Left ventricle myocardium inferior (tissue), 1 donor: ENCODE data around the gene TRIM14. TPM values are rescaled to one million over a fixed set of nuclear protein-coding genes. Genes with fewer than 3 reads are reported as not detected.

Experiments
- DNase-seq: peaks from one replicate; pipeline ENCODE4 v3.0.0-alpha.2; 2020
- H3K27ac ChIP-seq: fragments of 200-600 bp; replicated peaks from 2 replicates; pipeline ENCODE4 v1.8.0; 2021
- H3K27me3 ChIP-seq: fragments of 200-600 bp; 2 replicates; pipeline ENCODE4 v1.8.0; 2021; ENCODE audit warnings: low read depth
- H3K36me3 ChIP-seq: fragments of 200-600 bp; 2 replicates; pipeline ENCODE4 v1.8.0; 2021
- H3K4me1 ChIP-seq: fragments of 200-600 bp; 2 replicates; pipeline ENCODE4 v1.8.0; 2021
- H3K4me3 ChIP-seq: fragments of 200-600 bp; 2 replicates; pipeline ENCODE4 v1.8.0; 2021; ENCODE audit warnings: mild to moderate bottlenecking, moderate library complexity
- H3K9me3 ChIP-seq: fragments of 200-600 bp; replicated peaks from 2 replicates; pipeline ENCODE4 v1.8.0; 2021
- intact Hi-C: fragments of 100-400 bp; cut with micrococcal nuclease; formaldehyde crosslinking; loops from one replicate; pipeline ENCODE4 v1.11.0; 2022
- total RNA-seq: library from RNA; stranded (reverse); fragmentation: NEBNext Ultra II Directional; extraction: Animal tissue kit (Norgen Biotek cat#: 25700); gene quantifications from one replicate; pipeline ENCODE4 v1.2.1, GENCODE V29; 2021
- TF ChIP-seq, protein P1 (sequence below): fragments of 200-600 bp; IDR thresholded peaks from 2 replicates; pipeline ENCODE4 v1.8.0; 2021; ENCODE audit warnings: antibody characterized with exemption, mild to moderate bottlenecking, borderline replicate concordance
- donor health status: DM: no; HTN: yes; CAD: no; lungs with severe emphysema.

TRIM14 gene
- total RNA-seq, 1 donor from 2014 or later, result 4.1 TPM

DNA sequence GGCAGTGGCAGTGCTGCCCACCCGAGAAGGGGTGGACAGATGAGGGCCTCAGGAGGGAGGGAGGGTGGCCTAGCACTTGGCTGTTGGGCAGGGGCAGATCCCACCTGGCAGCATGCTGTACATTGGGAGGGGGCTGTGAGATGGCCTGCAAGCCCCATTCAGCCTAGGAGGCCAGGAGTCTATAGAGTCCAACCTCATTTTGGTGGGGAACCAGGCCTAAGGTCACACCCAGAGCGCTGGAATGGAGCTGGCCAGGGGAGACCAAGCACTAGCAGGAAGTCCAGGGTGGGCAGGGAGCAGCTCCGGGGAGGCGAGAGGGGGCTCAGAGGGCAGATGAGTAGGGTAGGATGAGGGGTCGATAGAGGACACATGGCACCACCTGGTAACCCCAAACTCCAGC, 22.9 kb downstream of the TRIM14 start:
- TF ChIP-seq, protein P1, sequence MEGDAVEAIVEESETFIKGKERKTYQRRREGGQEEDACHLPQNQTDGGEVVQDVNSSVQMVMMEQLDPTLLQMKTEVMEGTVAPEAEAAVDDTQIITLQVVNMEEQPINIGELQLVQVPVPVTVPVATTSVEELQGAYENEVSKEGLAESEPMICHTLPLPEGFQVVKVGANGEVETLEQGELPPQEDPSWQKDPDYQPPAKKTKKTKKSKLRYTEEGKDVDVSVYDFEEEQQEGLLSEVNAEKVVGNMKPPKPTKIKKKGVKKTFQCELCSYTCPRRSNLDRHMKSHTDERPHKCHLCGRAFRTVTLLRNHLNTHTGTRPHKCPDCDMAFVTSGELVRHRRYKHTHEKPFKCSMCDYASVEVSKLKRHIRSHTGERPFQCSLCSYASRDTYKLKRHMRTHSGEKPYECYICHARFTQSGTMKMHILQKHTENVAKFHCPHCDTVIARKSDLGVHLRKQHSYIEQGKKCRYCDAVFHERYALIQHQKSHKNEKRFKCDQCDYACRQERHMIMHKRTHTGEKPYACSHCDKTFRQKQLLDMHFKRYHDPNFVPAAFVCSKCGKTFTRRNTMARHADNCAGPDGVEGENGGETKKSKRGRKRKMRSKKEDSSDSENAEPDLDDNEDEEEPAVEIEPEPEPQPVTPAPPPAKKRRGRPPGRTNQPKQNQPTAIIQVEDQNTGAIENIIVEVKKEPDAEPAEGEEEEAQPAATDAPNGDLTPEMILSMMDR, result no peak
- DNase-seq, result no peak
- intact Hi-C loops, result no loop called here
- H3K4me1 ChIP-seq, result no peaks in the 10 kb centered on the region
- H3K9me3 ChIP-seq, result no peaks in the 10 kb centered on the region
- no peak overlapping the region for H3K4me3 ChIP-seq
- no peaks in the 10 kb centered on the region for H3K36me3 ChIP-seq
- peaks cover 49% of the 10 kb centered on the region for H3K27me3 ChIP-seq
- no peak overlapping the region for H3K27ac ChIP-seq

DNA sequence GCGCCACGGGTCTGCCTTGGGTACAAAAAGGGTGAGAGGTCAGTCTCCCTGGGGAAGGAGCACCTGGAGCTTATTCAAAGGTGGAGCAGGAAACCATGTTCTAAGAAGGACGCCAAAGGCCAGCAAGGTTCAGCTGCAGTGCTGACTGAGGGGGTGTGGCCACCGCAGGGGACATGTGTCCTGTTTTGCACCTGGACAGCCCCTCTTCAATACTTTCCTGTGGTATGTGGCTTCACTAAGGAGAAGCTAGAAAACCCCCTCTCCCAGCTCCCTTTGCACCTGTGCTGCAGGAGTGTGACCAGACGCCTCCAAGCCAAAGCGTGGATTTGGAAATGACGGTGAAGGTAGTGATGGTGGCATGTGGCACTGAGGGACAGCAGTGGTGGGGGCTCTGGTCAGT, 23.6 kb downstream of the TRIM14 start:
- peaks cover 49% of the 10 kb centered on the region for H3K27me3 ChIP-seq
- H3K36me3 ChIP-seq, result no peaks in the 10 kb centered on the region
- H3K4me3 ChIP-seq, result no peak overlapping the region
- H3K9me3 ChIP-seq, result no peaks in the 10 kb centered on the region
- TF ChIP-seq, protein P1, result no peak
- DNase-seq, result no peak
- intact Hi-C loops, result no loop called here
- no peaks in the 10 kb centered on the region for H3K4me1 ChIP-seq
- no peak overlapping the region for H3K27ac ChIP-seq

DNA sequence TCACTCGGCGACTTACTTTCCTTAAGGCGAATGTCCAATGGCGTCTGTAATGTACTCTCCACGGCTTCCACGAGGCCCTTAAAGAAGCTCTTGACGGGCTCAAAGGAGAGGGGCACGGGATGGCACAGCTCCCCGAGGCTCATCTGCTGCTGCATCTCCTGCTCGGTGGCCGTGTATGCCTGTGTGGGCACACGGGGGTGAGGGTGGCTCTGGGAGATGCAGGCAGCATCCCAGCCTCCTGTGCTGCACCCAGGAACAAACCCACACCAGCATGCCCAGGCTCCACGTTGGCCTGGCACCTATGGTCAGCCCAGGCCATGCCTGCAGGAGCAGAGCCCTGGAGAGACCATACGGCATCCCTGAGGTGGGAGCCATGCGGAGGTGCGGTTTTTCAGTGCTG, 24.2 kb downstream of the TRIM14 start:
- H3K4me3 ChIP-seq, result no peak overlapping the region
- intact Hi-C loops, result no loop called here
- no peaks in the 10 kb centered on the region for H3K4me1 ChIP-seq
- H3K27me3 ChIP-seq, result peaks cover 50% of the 10 kb centered on the region
- H3K27ac ChIP-seq, result no peak overlapping the region
- H3K9me3 ChIP-seq, result no peaks in the 10 kb centered on the region
- TF ChIP-seq, protein P1, result no peak
- DNase-seq, result no peak
- no peaks in the 10 kb centered on the region for H3K36me3 ChIP-seq

DNA sequence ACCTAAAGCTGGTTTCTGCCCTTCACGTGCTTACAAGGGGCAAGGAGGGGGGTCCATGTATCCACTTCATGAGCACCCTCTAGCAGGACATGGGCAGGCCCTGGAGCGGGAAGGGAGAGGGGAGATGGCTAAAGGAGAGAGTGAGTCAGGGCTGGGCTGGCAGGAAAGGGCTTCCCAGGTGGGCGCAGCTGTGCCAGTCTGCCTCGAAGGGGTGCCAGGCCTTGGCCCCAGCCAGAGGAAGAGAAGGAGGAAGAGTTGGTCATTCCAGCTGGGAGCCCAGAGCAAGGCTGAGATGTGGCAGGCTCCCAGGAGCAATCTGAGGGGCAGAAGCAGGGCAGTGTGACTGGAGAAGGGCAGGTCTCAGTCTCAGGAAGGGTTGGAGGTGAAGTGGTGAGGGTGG, 24.7 kb downstream of the TRIM14 start:
- H3K27ac ChIP-seq, result no peak overlapping the region
- TF ChIP-seq, protein P1, result no peak
- DNase-seq, result no peak
- H3K4me1 ChIP-seq, result no peaks in the 10 kb centered on the region
- no peaks in the 10 kb centered on the region for H3K9me3 ChIP-seq
- H3K27me3 ChIP-seq, result peaks cover 54% of the 10 kb centered on the region
- no peak overlapping the region for H3K4me3 ChIP-seq
- no peaks in the 10 kb centered on the region for H3K36me3 ChIP-seq
- intact Hi-C loops, result no loop called here

DNA sequence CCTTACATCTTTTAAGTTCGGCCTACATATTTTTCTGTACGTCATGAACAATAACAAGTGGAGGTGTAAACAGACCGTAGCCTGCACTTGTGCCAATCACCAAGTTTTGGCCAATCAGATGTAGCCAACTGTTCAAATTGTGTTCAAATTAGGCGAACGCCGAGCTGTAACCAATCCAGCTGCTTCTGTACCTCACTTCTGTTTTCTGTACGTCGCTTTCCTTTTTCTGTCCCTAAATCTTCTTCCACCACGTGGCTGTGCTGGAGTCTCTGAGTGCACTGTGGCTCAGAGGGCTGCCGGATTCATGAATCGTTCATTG, 26.4 kb downstream of the TRIM14 start:
- H3K36me3 ChIP-seq, result no peaks in the 10 kb centered on the region
- TF ChIP-seq, protein P1, result no peak
- intact Hi-C loops, result no loop called here

More for the DNA sequence above, 26.4 kb downstream of the TRIM14 start:
- Histone ChIP-seq H3K27me3 (peaks cover 48% of the 10 kb centered on the region), H3K9me3 (no peaks in the 10 kb centered on the region), H3K27ac (no peak overlapping the region), H3K4me3 (no peak overlapping the region), H3K4me1 (peaks cover 5% of the 10 kb centered on the region)
- no peak for DNase-seq
